ENCODE results near the gene CDK17. TPM values are rescaled to one million over a fixed set of nuclear protein-coding genes. Genes with fewer than 3 reads are reported as not detected.

CDK17 gene
- total and polyA plus RNA-seq, 2 of the 8 experiments (the other 6 are each of a cell fraction or from before 2014, with no cell fraction given) = 5.8 to 20.0 TPM

DNA sequence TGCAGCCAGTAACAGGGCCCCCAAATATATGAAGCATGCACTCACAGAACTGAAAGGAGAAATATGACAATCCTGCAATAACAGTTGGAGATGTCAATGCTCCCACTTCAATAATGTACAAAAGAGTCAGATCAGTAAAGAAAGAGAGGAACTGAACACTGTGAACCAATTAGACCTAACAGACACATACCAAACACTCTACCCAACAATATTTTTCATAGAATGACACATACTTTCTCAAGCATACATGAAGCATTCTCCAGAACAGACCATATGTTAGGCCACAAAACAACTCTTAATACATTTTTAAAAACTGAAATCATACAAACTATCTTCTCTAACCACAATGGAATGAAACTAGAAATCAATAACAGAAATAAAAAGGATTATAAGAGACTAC, 125.9 kb downstream of the CDK17 start (continued):
- TF ChIP-seq, protein P1, sequence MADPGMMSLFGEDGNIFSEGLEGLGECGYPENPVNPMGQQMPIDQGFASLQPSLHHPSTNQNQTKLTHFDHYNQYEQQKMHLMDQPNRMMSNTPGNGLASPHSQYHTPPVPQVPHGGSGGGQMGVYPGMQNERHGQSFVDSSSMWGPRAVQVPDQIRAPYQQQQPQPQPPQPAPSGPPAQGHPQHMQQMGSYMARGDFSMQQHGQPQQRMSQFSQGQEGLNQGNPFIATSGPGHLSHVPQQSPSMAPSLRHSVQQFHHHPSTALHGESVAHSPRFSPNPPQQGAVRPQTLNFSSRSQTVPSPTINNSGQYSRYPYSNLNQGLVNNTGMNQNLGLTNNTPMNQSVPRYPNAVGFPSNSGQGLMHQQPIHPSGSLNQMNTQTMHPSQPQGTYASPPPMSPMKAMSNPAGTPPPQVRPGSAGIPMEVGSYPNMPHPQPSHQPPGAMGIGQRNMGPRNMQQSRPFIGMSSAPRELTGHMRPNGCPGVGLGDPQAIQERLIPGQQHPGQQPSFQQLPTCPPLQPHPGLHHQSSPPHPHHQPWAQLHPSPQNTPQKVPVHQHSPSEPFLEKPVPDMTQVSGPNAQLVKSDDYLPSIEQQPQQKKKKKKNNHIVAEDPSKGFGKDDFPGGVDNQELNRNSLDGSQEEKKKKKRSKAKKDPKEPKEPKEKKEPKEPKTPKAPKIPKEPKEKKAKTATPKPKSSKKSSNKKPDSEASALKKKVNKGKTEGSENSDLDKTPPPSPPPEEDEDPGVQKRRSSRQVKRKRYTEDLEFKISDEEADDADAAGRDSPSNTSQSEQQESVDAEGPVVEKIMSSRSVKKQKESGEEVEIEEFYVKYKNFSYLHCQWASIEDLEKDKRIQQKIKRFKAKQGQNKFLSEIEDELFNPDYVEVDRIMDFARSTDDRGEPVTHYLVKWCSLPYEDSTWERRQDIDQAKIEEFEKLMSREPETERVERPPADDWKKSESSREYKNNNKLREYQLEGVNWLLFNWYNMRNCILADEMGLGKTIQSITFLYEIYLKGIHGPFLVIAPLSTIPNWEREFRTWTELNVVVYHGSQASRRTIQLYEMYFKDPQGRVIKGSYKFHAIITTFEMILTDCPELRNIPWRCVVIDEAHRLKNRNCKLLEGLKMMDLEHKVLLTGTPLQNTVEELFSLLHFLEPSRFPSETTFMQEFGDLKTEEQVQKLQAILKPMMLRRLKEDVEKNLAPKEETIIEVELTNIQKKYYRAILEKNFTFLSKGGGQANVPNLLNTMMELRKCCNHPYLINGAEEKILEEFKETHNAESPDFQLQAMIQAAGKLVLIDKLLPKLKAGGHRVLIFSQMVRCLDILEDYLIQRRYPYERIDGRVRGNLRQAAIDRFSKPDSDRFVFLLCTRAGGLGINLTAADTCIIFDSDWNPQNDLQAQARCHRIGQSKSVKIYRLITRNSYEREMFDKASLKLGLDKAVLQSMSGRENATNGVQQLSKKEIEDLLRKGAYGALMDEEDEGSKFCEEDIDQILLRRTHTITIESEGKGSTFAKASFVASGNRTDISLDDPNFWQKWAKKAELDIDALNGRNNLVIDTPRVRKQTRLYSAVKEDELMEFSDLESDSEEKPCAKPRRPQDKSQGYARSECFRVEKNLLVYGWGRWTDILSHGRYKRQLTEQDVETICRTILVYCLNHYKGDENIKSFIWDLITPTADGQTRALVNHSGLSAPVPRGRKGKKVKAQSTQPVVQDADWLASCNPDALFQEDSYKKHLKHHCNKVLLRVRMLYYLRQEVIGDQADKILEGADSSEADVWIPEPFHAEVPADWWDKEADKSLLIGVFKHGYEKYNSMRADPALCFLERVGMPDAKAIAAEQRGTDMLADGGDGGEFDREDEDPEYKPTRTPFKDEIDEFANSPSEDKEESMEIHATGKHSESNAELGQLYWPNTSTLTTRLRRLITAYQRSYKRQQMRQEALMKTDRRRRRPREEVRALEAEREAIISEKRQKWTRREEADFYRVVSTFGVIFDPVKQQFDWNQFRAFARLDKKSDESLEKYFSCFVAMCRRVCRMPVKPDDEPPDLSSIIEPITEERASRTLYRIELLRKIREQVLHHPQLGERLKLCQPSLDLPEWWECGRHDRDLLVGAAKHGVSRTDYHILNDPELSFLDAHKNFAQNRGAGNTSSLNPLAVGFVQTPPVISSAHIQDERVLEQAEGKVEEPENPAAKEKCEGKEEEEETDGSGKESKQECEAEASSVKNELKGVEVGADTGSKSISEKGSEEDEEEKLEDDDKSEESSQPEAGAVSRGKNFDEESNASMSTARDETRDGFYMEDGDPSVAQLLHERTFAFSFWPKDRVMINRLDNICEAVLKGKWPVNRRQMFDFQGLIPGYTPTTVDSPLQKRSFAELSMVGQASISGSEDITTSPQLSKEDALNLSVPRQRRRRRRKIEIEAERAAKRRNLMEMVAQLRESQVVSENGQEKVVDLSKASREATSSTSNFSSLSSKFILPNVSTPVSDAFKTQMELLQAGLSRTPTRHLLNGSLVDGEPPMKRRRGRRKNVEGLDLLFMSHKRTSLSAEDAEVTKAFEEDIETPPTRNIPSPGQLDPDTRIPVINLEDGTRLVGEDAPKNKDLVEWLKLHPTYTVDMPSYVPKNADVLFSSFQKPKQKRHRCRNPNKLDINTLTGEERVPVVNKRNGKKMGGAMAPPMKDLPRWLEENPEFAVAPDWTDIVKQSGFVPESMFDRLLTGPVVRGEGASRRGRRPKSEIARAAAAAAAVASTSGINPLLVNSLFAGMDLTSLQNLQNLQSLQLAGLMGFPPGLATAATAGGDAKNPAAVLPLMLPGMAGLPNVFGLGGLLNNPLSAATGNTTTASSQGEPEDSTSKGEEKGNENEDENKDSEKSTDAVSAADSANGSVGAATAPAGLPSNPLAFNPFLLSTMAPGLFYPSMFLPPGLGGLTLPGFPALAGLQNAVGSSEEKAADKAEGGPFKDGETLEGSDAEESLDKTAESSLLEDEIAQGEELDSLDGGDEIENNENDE (IDR thresholded peaks at IDR 0.05; ENCODE audit: insufficient replicate concordance, low read length) = no peak
- TF ChIP-seq SIX5 (IDR thresholded peaks at IDR 0.05; ENCODE audit: low read depth, low read length) (no peak), POU5F1 (IDR thresholded peaks at IDR 0.05; ENCODE audit: low read depth, low read length) (no peak), TAF1 (IDR thresholded peaks at IDR 0.05; ENCODE audit: low read depth, low read length) (no peak), HDAC2 (IDR thresholded peaks at IDR 0.05; ENCODE audit: borderline replicate concordance in 1 of 2, low read depth in 2 of 2, low read length in 2 of 2) (no peak), SP2 (IDR thresholded peaks at IDR 0.05; ENCODE audit: low read length) (no peak)
- TF ChIP-seq, protein P2, sequence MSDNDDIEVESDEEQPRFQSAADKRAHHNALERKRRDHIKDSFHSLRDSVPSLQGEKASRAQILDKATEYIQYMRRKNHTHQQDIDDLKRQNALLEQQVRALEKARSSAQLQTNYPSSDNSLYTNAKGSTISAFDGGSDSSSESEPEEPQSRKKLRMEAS (IDR thresholded peaks at IDR 0.05) = no peak
